Measurements from ENCODE around the gene C1QTNF8. TPM values are rescaled to one million over a fixed set of nuclear protein-coding genes. Genes with fewer than 3 reads are reported as not detected.

The C1QTNF8 gene
- total and polyA plus RNA-seq, 2 of the 8 experiments (the other 6 are each of a cell fraction or from before 2014, with no cell fraction given): not detected

- 87% methylated on average over 27 of the region's 30 CpGs; no CpG with 5 or more reads in 1 of the 2 experiments for WGBS, 2 experiments (ENCODE audit: extremely low coverage in 1 of 2, insufficient coverage in 1 of 2, insufficient read length in 1 of 2, insufficient replicate concordance in 2 of 2, low coverage in 1 of 2, low lambda C conversion rate in 2 of 2, missing lambda C conversion rate in 1 of 2)
- Histone ChIP-seq H3K9me3 (ENCODE audit: insufficient read depth in 2 of 2, low read depth in 1 of 2, low read length in 1 of 2) (no peaks in the 10 kb centered on the region), H2BK20ac (ENCODE audit: low read length) (no peak overlapping the region), H4K5ac (ENCODE audit: insufficient read length, low read depth, low read length) (no peak overlapping the region), H2BK120ac (replicated peaks; ENCODE audit: low read depth, low read length) (no peak overlapping the region), H3K14ac (ENCODE audit: insufficient read length) (no peak overlapping the region), H4K20me1 (replicated peaks in 1 of 2; ENCODE audit: control insufficient read depth in 1 of 2, insufficient read depth in 2 of 2, low read length in 2 of 2) (peaks cover 0 to 3% of the 10 kb centered on the region in 2 experiments), H3K79me2 (ENCODE audit: control insufficient read depth in 1 of 2, insufficient read depth in 2 of 2, low read length in 2 of 2) (no peaks in the 10 kb centered on the region), H2BK12ac (ENCODE audit: low read depth, low read length) (no peak overlapping the region; the same call in 1 of the 2 replicates), H3K4ac (replicated peaks; ENCODE audit: insufficient read length, low read depth, low read length) (no peak overlapping the region), H3K18ac (ENCODE audit: extremely low read depth, low read length) (no peak overlapping the region), H3K36me3 (ENCODE audit: control insufficient read depth in 2 of 4, insufficient read depth in 4 of 4, low read length in 3 of 4) (no peaks in the 10 kb centered on the region), H2BK15ac (ENCODE audit: low read length) (0 out of 2 replicates have a peak overlapping the region, but pooled peaks have one; percentile 72), H3K4me2 (ENCODE audit: insufficient read depth in 1 of 2, low read depth in 2 of 2, low read length in 2 of 2) (no peak overlapping the region), H4K91ac (replicated peaks; ENCODE audit: insufficient read length, low read length) (no peak overlapping the region), H2AK5ac (ENCODE audit: low read depth, low read length) (no peak overlapping the region), H2BK5ac (ENCODE audit: low read depth, low read length) (no peak overlapping the region), H3K27me3 (replicated peaks in 1 of 4; ENCODE audit: control insufficient read depth in 3 of 4, extremely low read depth in 1 of 4, insufficient read depth in 3 of 4, low read length in 3 of 4) (peaks cover 2 to 16% (median 12%) of the 10 kb centered on the region in 4 experiments; a peak in 6 of 7 replicates), H4K8ac (ENCODE audit: extremely low read depth, insufficient read depth, low read length) (0 out of 2 replicates have a peak overlapping the region, but pooled peaks have one; percentile 51), H3K79me1 (ENCODE audit: low read depth, low read length) (no peaks in the 10 kb centered on the region), H2AFZ (ENCODE audit: low read length) (no peak overlapping the region), H3K27ac (ENCODE audit: low read depth, low read length) (no peak overlapping the region), H3K4me3 (ENCODE audit: extremely low read depth in 1 of 4, insufficient read depth in 2 of 4, low read depth in 3 of 4, low read length in 4 of 4) (no peak overlapping the region), H3K23me2 (ENCODE audit: low read depth, low read length) (peaks cover 7% of the 10 kb centered on the region; the same call in 1 of the 2 replicates), H3K9ac (replicated peaks in 1 of 4; ENCODE audit: extremely low read depth in 1 of 4, low read depth in 3 of 4, low read length in 3 of 4) (no peak overlapping the region), H3K23ac (ENCODE audit: insufficient read length) (no peak overlapping the region), H3K4me1 (replicated peaks in 1 of 4; ENCODE audit: control insufficient read depth in 3 of 4, insufficient read depth in 4 of 4, low read length in 3 of 4) (peaks cover 0 to 22% (median 16%) of the 10 kb centered on the region in 4 experiments; a peak in 6 of 7 replicates), H3K56ac (replicated peaks; ENCODE audit: insufficient read length, low read depth, low read length) (no peak overlapping the region)
- FAIRE-seq (no peak), DNase-seq (ENCODE audit: low read depth in 1 of 2, low spot score in 2 of 2) (no peak)
- CTCF ChIA-PET (ENCODE audit: partially characterized antibody): interaction anchor here (0.9 to 2.6 kb wide), 12 partner anchors 9 to 86 kb away, joined by 3 to 8 read pairs (median 4); no protein-coding TSS in a partner anchor
- POLR2A ChIA-PET (ENCODE audit: partially characterized antibody): no interaction called here
- no peak for TF ChIP-seq ZNF274 (IDR thresholded peaks at IDR 0.05; ENCODE audit: borderline replicate concordance, extremely low read depth, low read length)
These were observed 22.3 kb downstream of the C1QTNF8 start for GRCh38 chr16:1073566-1074378.

Data from H1 (cell line).